Esophagus squamous epithelium (tissue), 4 donors: ENCODE measurements around the gene KIR3DL1.

Source experiments
- CTCF ChIP-seq, 6 experiments: fragments of 450-650 bp in 4 of 6; fragments of 200-600 bp in 2 of 6; sonication (generic) in 2 of 6; IDR thresholded peaks; one replicate each; pipeline ENCODE4 v1.5.1; 2016 to 2019; ENCODE audit warnings: antibody characterized with exemption in 6 of 6, mild to moderate bottlenecking in 4 of 6, moderate library complexity in 4 of 6
- POLR2A ChIP-seq, 4 donors: fragments of 450-650 bp; IDR thresholded peaks; one replicate each; pipeline ENCODE4 v1.6.1; 2017; ENCODE audit warnings: antibody characterized with exemption in 4 of 4, mild to moderate bottlenecking in 4 of 4, moderate library complexity in 3 of 4

GRCh38 chr19:54875506-54875905, 59.2 kb downstream of the KIR3DL1 start:
- TF ChIP-seq POLR2A (IDR thresholded peaks at IDR 0.05), result no peak
- TF ChIP-seq CTCF (IDR thresholded peaks at IDR 0.05), result no peak
